ENCODE data around the gene ZCCHC4. TPM values are rescaled to one million over a fixed set of nuclear protein-coding genes. Genes with fewer than 3 reads are reported as not detected.
A peak's percentile ranks its signal among the peaks of the same experiment; 100 is the strongest.
"Not testable (repeated sequence)": the region's sequence is repeated elsewhere in the genome, so short reads cannot be mapped to it uniquely, and the experiment has no call there.

ZCCHC4 gene
- total RNA-seq, 1 donor: 5.9 TPM

- no peak for DNase-seq (ENCODE audit: low read depth in 2 of 3, low spot score in 2 of 3)
Measured at GRCh38 chr4:25370242-25370641, 57.7 kb downstream of the ZCCHC4 start.

- not testable (repeated sequence) for DNase-seq (ENCODE audit: low read depth in 2 of 3, low spot score in 2 of 3)
Measured at GRCh38 chr4:25372549-25372948, 60.0 kb downstream of the ZCCHC4 start.

- peak; percentile 85 to 96 (median 94) for DNase-seq (ENCODE audit: low read depth in 2 of 3, low spot score in 2 of 3)
Measured at GRCh38 chr4:25376754-25377571, 64.4 kb downstream of the ZCCHC4 start, which contains the start of gene ANAPC4. ANAPC4 (plus strand) TSS chr4:25377263; CDS start chr4:25377428, 165 bp downstream.

- DNase-seq (ENCODE audit: low read depth in 2 of 3, low spot score in 2 of 3): peak in 1 of 3 donors; percentile 19
Measured at GRCh38 chr4:25377572-25378436, 65.2 kb downstream of the ZCCHC4 start.

- DNase-seq (ENCODE audit: low read depth in 2 of 3, low spot score in 2 of 3): no peak
Measured at GRCh38 chr4:25378437-25378743, 65.8 kb downstream of the ZCCHC4 start.

- no peak for DNase-seq (ENCODE audit: low read depth in 2 of 3, low spot score in 2 of 3)
Measured at GRCh38 chr4:25379591-25379990, 67.0 kb downstream of the ZCCHC4 start.

GRCh38 chr4:25383647-25384046, 71.1 kb downstream of the ZCCHC4 start:
- no peak for DNase-seq (ENCODE audit: low read depth in 2 of 3, low spot score in 2 of 3)

GRCh38 chr4:25386926-25387325, 74.4 kb downstream of the ZCCHC4 start:
- no peak for DNase-seq (ENCODE audit: low read depth in 2 of 3, low spot score in 2 of 3)

GRCh38 chr4:25397305-25397704, 84.7 kb downstream of the ZCCHC4 start:
- no peak for DNase-seq (ENCODE audit: low read depth in 2 of 3, low spot score in 2 of 3)

- DNase-seq (ENCODE audit: low read depth in 2 of 3, low spot score in 2 of 3): no peak
Measured at GRCh38 chr4:25399510-25399909, 86.9 kb downstream of the ZCCHC4 start.

- no peak for DNase-seq (ENCODE audit: low read depth in 2 of 3, low spot score in 2 of 3)
Measured at GRCh38 chr4:25401066-25401465, 88.5 kb downstream of the ZCCHC4 start.

GRCh38 chr4:25402521-25402920, 89.9 kb downstream of the ZCCHC4 start:
- no peak for DNase-seq (ENCODE audit: low read depth in 2 of 3, low spot score in 2 of 3)

- DNase-seq (ENCODE audit: low read depth in 2 of 3, low spot score in 2 of 3): no peak
Measured at GRCh38 chr4:25403699-25404098, 91.1 kb downstream of the ZCCHC4 start.

- DNase-seq (ENCODE audit: low read depth in 2 of 3, low spot score in 2 of 3): no peak
Measured at GRCh38 chr4:25405453-25405852, 92.9 kb downstream of the ZCCHC4 start.

- DNase-seq (ENCODE audit: low read depth in 2 of 3, low spot score in 2 of 3): no peak
Measured at GRCh38 chr4:25406081-25406692, 93.6 kb downstream of the ZCCHC4 start.

- DNase-seq (ENCODE audit: low read depth in 2 of 3, low spot score in 2 of 3): no peak
Measured at GRCh38 chr4:25410820-25411529, 98.4 kb downstream of the ZCCHC4 start.

- no peak for DNase-seq (ENCODE audit: low read depth in 2 of 3, low spot score in 2 of 3)
Measured at GRCh38 chr4:25413261-25413660, 100.7 kb downstream of the ZCCHC4 start.

- no peak for DNase-seq (ENCODE audit: low read depth in 2 of 3, low spot score in 2 of 3)
Measured at GRCh38 chr4:25417014-25417413, 104.4 kb downstream of the ZCCHC4 start.

Data from hematopoietic multipotent progenitor cell (in vitro differentiated cells).